Left ventricle myocardium inferior (tissue), 1 donor: ENCODE data around the gene TRAM2. TPM values are rescaled to one million over a fixed set of nuclear protein-coding genes. Genes with fewer than 3 reads are reported as not detected.

Experiments used
- DNase-seq: peaks from one replicate; pipeline ENCODE4 v3.0.0-alpha.2; 2020
- H3K27ac ChIP-seq: fragments of 200-600 bp; replicated peaks from 2 replicates; pipeline ENCODE4 v1.8.0; 2021
- H3K27me3 ChIP-seq: fragments of 200-600 bp; 2 replicates; pipeline ENCODE4 v1.8.0; 2021; ENCODE audit warnings: low read depth
- H3K36me3 ChIP-seq: fragments of 200-600 bp; 2 replicates; pipeline ENCODE4 v1.8.0; 2021
- H3K4me1 ChIP-seq: fragments of 200-600 bp; 2 replicates; pipeline ENCODE4 v1.8.0; 2021
- H3K4me3 ChIP-seq: fragments of 200-600 bp; 2 replicates; pipeline ENCODE4 v1.8.0; 2021; ENCODE audit warnings: mild to moderate bottlenecking, moderate library complexity
- H3K9me3 ChIP-seq: fragments of 200-600 bp; replicated peaks from 2 replicates; pipeline ENCODE4 v1.8.0; 2021
- intact Hi-C: fragments of 100-400 bp; cut with micrococcal nuclease; formaldehyde crosslinking; loops from one replicate; pipeline ENCODE4 v1.11.0; 2022
- total RNA-seq: library from RNA; stranded (reverse); fragmentation: NEBNext Ultra II Directional; extraction: Animal tissue kit (Norgen Biotek cat#: 25700); gene quantifications from one replicate; pipeline ENCODE4 v1.2.1, GENCODE V29; 2021
- TF ChIP-seq, protein P1 (sequence below): fragments of 200-600 bp; IDR thresholded peaks from 2 replicates; pipeline ENCODE4 v1.8.0; 2021; ENCODE audit warnings: antibody characterized with exemption, mild to moderate bottlenecking, borderline replicate concordance
- donor health status: DM: no; HTN: yes; CAD: no; lungs with severe emphysema.

The TRAM2 gene
- total RNA-seq, 1 donor from 2014 or later: 11.0 TPM

DNA sequence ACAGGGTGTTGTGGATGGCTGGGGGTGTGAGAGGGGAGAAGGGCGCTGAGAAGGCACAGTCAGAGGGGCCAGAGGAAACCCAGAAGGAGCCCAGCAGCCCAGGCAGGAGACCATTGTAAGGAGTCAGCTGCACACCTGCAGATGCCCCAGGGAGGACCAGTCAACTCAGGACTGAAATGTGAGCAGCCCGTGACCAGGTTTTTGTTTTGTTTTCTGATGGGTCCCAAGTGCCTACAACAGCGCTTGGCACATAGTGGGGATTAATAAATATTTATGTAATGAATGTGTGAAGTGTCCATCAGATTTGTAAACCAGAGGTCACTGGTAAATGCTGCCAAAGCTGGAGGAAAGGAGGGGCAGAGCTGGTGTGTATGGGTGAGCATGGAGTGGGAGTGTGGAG, 30.2 kb downstream of the TRAM2 start:
- no peaks in the 10 kb centered on the region for H3K27me3 ChIP-seq
- no peak overlapping the region for H3K4me3 ChIP-seq
- H3K27ac ChIP-seq: no peak overlapping the region
- peaks cover 88% of the 10 kb centered on the region for H3K4me1 ChIP-seq
- no peaks in the 10 kb centered on the region for H3K9me3 ChIP-seq
- no peaks in the 10 kb centered on the region for H3K36me3 ChIP-seq
- intact Hi-C loops: no loop called here
- TF ChIP-seq, protein P1, sequence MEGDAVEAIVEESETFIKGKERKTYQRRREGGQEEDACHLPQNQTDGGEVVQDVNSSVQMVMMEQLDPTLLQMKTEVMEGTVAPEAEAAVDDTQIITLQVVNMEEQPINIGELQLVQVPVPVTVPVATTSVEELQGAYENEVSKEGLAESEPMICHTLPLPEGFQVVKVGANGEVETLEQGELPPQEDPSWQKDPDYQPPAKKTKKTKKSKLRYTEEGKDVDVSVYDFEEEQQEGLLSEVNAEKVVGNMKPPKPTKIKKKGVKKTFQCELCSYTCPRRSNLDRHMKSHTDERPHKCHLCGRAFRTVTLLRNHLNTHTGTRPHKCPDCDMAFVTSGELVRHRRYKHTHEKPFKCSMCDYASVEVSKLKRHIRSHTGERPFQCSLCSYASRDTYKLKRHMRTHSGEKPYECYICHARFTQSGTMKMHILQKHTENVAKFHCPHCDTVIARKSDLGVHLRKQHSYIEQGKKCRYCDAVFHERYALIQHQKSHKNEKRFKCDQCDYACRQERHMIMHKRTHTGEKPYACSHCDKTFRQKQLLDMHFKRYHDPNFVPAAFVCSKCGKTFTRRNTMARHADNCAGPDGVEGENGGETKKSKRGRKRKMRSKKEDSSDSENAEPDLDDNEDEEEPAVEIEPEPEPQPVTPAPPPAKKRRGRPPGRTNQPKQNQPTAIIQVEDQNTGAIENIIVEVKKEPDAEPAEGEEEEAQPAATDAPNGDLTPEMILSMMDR: no peak
- no peak for DNase-seq

DNA sequence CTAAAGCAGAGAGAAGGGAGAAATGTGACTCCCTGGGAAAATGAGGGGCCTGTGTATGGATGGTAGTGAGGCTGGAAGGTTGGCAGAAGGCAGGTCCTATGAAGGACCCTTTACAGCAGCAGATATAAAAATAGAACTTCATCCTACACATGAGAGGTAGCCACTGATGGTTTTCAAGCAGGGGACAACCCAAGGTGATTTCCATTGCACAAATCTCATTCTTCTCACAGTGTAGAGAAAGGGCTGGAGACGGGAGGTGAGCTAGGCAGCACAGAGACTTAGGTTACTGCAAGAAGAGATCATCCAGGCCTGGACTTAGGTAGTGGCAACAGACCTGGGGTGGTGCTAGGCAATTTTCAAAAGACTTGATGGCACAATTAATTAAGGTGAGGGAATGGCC, 30.7 kb downstream of the TRAM2 start:
- H3K36me3 ChIP-seq: no peaks in the 10 kb centered on the region
- no peak overlapping the region for H3K27ac ChIP-seq
- H3K9me3 ChIP-seq: no peaks in the 10 kb centered on the region
- no peak for DNase-seq
- no peaks in the 10 kb centered on the region for H3K27me3 ChIP-seq
- peaks cover 87% of the 10 kb centered on the region for H3K4me1 ChIP-seq
- TF ChIP-seq, protein P1: no peak
- intact Hi-C loops: no loop called here
- no peak overlapping the region for H3K4me3 ChIP-seq

DNA sequence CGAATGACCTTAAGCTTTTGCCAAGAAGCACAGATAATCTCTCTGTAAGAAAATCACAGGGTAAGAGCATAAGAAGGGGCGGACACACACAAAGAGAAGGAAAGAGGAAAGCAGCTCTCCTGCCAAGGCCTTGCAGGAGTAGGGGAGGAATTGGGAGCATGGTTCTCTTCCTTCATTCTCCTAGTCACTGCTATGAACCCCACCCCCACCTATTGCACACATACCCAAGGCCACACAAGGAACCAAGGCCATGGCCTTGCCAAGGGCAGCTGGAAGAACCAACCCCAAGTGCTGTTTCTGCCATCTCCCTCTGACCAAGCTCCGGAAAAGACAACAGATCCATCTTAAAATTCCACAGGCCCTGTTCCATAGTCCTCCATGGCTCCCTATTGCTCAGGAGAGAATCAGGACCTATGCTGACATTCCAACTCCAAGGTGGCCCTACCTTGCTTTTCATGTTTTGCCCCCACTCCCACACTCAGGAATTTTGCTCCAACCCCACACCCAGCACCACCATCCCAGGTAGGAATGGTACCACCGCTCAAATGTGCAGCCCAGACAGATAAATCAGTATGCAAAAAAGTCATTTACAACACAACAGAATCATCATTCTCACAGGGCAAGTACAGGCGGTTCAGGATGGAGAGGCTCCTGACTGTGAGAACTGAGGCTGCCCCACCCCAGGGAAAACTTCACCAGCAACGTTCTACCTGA, 31.3 kb downstream of the TRAM2 start:
- DNase-seq: no peak
- Histone ChIP-seq H3K4me1 (peaks cover 87% of the 10 kb centered on the region), H3K4me3 (no peak overlapping the region), H3K36me3 (no peaks in the 10 kb centered on the region), H3K27ac (no peak overlapping the region), H3K9me3 (no peaks in the 10 kb centered on the region), H3K27me3 (no peaks in the 10 kb centered on the region)
- TF ChIP-seq, protein P1: no peak
- intact Hi-C loops: no loop called here

DNA sequence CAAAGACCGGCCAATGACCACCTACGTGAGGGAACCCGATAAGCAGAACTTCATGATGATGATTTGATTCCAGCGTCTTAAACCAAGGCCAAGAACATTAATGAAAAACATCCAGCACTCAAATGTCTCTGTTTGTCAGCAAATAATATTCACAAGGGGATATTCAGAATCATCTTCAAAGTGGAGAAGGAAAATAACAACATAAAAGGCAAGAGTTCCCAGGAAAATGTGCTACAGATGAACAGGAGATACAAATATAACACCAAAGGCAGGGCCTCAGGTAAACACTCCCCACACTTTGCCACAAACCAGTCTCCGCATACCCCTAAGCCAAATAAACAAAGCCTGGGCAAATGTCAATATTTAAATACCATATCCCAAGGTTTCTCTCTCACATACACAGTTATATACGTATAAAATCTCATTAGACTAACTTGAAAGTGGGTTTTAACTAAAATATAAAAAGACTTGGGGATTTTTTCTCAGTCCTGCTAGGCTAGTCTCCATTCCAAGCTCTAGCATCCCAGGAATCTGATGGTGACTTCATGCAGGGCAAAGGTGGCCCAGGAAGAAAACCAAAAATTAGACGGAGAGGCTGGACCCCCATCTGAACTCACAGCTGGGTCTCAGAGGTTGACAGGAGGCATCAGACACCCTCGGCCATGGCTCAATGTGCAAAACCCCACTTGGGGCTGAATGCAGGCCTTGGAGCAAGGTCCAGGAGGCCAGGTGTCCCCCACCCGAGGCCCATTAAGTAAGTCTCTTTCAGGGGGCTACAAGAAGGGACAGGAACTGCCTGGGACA, 32.1 kb downstream of the TRAM2 start:
- H3K4me1 ChIP-seq: peaks cover 87% of the 10 kb centered on the region
- H3K27me3 ChIP-seq: no peaks in the 10 kb centered on the region
- H3K9me3 ChIP-seq: no peaks in the 10 kb centered on the region
- peak overlapping the region; percentile 51 for H3K27ac ChIP-seq
- TF ChIP-seq, protein P1: no peak
- H3K36me3 ChIP-seq: no peaks in the 10 kb centered on the region
- intact Hi-C loops: no loop called here
- no peak for DNase-seq
- no peak overlapping the region for H3K4me3 ChIP-seq

DNA sequence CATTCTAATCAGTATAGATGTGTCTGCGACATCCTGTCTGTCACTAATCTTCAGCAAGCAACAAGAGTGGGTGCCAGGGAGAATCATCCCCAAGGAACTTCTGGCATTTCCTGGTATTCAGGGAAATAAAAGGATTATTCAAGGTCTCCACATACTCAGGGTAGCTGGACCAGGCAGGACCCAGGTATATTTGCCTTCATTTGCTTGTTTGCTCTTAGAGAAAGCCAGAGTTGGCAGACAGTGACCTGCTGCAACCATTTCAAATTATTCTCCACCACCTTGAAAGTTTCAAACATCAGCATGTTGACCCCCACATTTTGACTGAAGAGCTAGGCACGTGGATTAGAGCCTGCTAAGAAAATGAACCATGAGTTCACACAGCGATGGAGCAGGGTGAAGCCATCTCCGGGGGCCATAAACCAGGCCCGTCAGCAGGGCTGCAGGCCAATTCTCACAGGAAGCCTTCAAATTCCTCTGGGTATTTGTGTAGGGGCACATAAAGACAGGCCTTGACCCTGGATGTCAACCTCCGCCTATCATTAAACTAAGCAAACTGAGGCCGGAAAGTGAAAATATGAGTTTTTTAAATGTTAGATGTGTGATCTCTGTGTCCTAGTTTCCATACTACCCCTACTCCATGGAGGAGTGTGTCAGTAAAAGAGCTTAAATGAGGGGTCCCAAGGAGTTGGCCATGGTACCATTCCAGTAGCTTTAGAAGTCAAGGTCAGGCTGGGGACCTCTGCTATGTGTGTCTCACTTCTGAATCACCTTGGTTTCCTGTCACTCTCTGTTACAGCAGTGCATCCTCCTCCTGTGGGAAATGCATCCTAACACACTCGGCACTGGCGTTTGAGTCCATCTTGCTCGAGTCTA, 32.9 kb downstream of the TRAM2 start:
- intact Hi-C loops: no loop called here
- no peaks in the 10 kb centered on the region for H3K27me3 ChIP-seq

More for the DNA sequence above, 32.9 kb downstream of the TRAM2 start:
- H3K4me1 ChIP-seq: peaks cover 87% of the 10 kb centered on the region
- H3K4me3 ChIP-seq: no peak overlapping the region
- TF ChIP-seq, protein P1: no peak
- DNase-seq: no peak
- H3K9me3 ChIP-seq: no peaks in the 10 kb centered on the region
- H3K36me3 ChIP-seq: no peaks in the 10 kb centered on the region
- peak overlapping the region; percentile 51 for H3K27ac ChIP-seq
